GM12878 (cell line): ENCODE data around the gene KLF7. TPM values are rescaled to one million over a fixed set of nuclear protein-coding genes. Genes with fewer than 3 reads are reported as not detected.

ENCODE experiments used
- ATAC-seq: fragments of 200-7000 bp; cut with Tn5 transposase; 3 replicates; pipeline ENCODE4 v1.9.1; 2020; ENCODE audit warnings: mild to moderate bottlenecking, moderate library complexity
- BruUV-seq: library from RNA; stranded (reverse); fragments of 400-500 nt; replicated peaks from 2 replicates; lab custom pipeline; 2021; lab: Mats Ljungman, UMichigan
- CTCF ChIA-PET: fragments of 300-600 bp; sonication (Branson Sonifier 250); formaldehyde crosslinking; extraction: SDS; loops from one replicate; lab custom pipeline; 2021; ENCODE audit warnings: inconsistent platforms; lab: Yijun Ruan, JAX
- POLR2A ChIA-PET: fragments of 350-600 bp; formaldehyde crosslinking; extraction: SDS; loops from one replicate; lab custom pipeline; 2021; ENCODE audit warnings: inconsistent platforms; lab: Charles Lee
- RAD21 ChIA-PET: fragments of 300-600 bp; sonication (Branson Sonifier 250); formaldehyde crosslinking; loops from one replicate; lab custom pipeline; 2023; ENCODE audit warnings: antibody characterized with exemption; ENCODE audit not compliant: unreplicated experiment; lab: Charles Lee
- SMC1A ChIA-PET: fragments of 300-600 bp; sonication (Branson Sonifier 250); formaldehyde crosslinking; loops from one replicate; lab custom pipeline; 2023; ENCODE audit not compliant: unreplicated experiment, uncharacterized antibody; lab: Charles Lee
- DNase-seq: peaks from one replicate; pipeline ENCODE4 v3.0.0-alpha.2; 2011; ENCODE audit warnings: low read depth, low spot score
- FAIRE-seq: peaks from 3 replicates; lab custom pipeline; 2011; peaks lifted over from hg19 to GRCh38; lab: Jason Lieb, UNC
- H2AFZ ChIP-seq: 2 replicates; pipeline ENCODE4 v1.6.0; 2011; ENCODE audit warnings: low read depth, low read length, control low read depth; ENCODE audit not compliant: control insufficient read depth
- H3K27ac ChIP-seq: 2 replicates; pipeline ENCODE4 v1.5.1; 2011; ENCODE audit warnings: control low read depth; ENCODE audit not compliant: control insufficient read depth, insufficient read depth
- H3K27me3 ChIP-seq, 2 experiments: replicated peaks in 1 of 2; 2 replicates each; pipeline versions ENCODE4 v1.6.0 to v1.6.1; 2011; ENCODE audit warnings: low read length in 1 of 2; ENCODE audit not compliant: control insufficient read depth in 2 of 2, insufficient read depth in 2 of 2
- H3K36me3 ChIP-seq, 2 experiments: 2 replicates each; pipeline ENCODE4 v1.5.1; 2011; ENCODE audit warnings: low read length in 1 of 2; ENCODE audit not compliant: control insufficient read depth in 2 of 2, insufficient read depth in 2 of 2
- H3K4me1 ChIP-seq: 2 replicates; pipeline ENCODE4 v1.6.1; 2011; ENCODE audit warnings: mild to moderate bottlenecking, low read length, moderate library complexity, mixed read lengths; ENCODE audit not compliant: control insufficient read depth, insufficient read depth
- H3K4me2 ChIP-seq: 2 replicates; pipeline ENCODE4 v1.6.0; 2011; ENCODE audit warnings: control low read depth; ENCODE audit not compliant: control insufficient read depth, insufficient read depth
- H3K4me3 ChIP-seq: fragments of 200-600 bp; sonication (generic); 2 replicates; pipeline ENCODE4 v1.5.1; 2016
- H3K79me2 ChIP-seq: 2 replicates; pipeline ENCODE4 v1.6.0; 2011; ENCODE audit warnings: low read length; ENCODE audit not compliant: control insufficient read depth, insufficient read depth
- H3K9ac ChIP-seq: 2 replicates; pipeline ENCODE4 v1.8.0; 2011; ENCODE audit warnings: low read length, control low read depth, mixed read lengths; ENCODE audit not compliant: control insufficient read depth, insufficient read depth
- H3K9me3 ChIP-seq: replicated peaks from 3 replicates; pipeline ENCODE4 v1.5.1; 2011; ENCODE audit warnings: mild to moderate bottlenecking, low read length; ENCODE audit not compliant: control insufficient read depth, insufficient read depth
- H4K20me1 ChIP-seq: 2 replicates; pipeline ENCODE4 v1.6.0; 2011; ENCODE audit not compliant: control insufficient read depth, insufficient read depth
- ATF3 ChIP-seq: IDR thresholded peaks from 2 replicates; pipeline ENCODE4 v1.6.1; 2011; ENCODE audit warnings: low read depth, mild to moderate bottlenecking, low read length, moderate library complexity, borderline replicate concordance; ENCODE audit errors: extremely low read depth
- BRCA1 ChIP-seq: IDR thresholded peaks from 2 replicates; pipeline ENCODE4 v1.6.1; 2011; ENCODE audit warnings: low read depth, low read length, improper control_type of control experiment
- CUX1 ChIP-seq: IDR thresholded peaks from 2 replicates; pipeline ENCODE4 v1.6.1; 2012; ENCODE audit warnings: improper control_type of control experiment, low read depth, low read length; ENCODE audit not compliant: insufficient replicate concordance
- E4F1 ChIP-seq: fragments of 450-650 bp; IDR thresholded peaks from 2 replicates; pipeline ENCODE4 v1.6.1; 2018; ENCODE audit warnings: borderline replicate concordance, mild to moderate bottlenecking; ENCODE audit not compliant: partially characterized antibody
- ESRRA ChIP-seq: IDR thresholded peaks from 2 replicates; pipeline ENCODE4 v1.6.1; 2012; ENCODE audit warnings: mild to moderate bottlenecking, low read length, improper control_type of control experiment
- FOXM1 ChIP-seq: IDR thresholded peaks from 2 replicates; pipeline ENCODE4 v1.6.1; 2012; ENCODE audit warnings: low read depth, mild to moderate bottlenecking, inconsistent platforms, low read length, moderate library complexity
- GABPA ChIP-seq: IDR thresholded peaks from 2 replicates; pipeline ENCODE4 v1.6.1; 2014; ENCODE audit warnings: antibody characterized with exemption, low read depth, mild to moderate bottlenecking, inconsistent platforms
- MEF2B ChIP-seq: fragments of 450-650 bp; IDR thresholded peaks from 2 replicates; pipeline ENCODE4 v1.6.1; 2018; ENCODE audit warnings: mild to moderate bottlenecking, moderate library complexity; ENCODE audit not compliant: partially characterized antibody, poor library complexity, severe bottlenecking
- NFIC ChIP-seq: IDR thresholded peaks from 2 replicates; pipeline ENCODE4 v1.6.1; 2012; ENCODE audit warnings: low read depth, mild to moderate bottlenecking, inconsistent platforms, low read length, moderate library complexity
- SUPT20H ChIP-seq: IDR thresholded peaks from 2 replicates; pipeline ENCODE4 v1.6.1; 2011; ENCODE audit warnings: low read depth, mild to moderate bottlenecking, low read length, moderate library complexity, borderline replicate concordance; ENCODE audit not compliant: control insufficient read depth
- WGBS: methylation state at CpG from one replicate; pipeline ENCODE4 v1.1.6; 2016; ENCODE audit warnings: low lambda C conversion rate; ENCODE audit not compliant: insufficient replicate concordance, insufficient coverage; ENCODE audit errors: missing lambda C conversion rate; 5-methylcytosine and 5-hydroxymethylcytosine counted together
- in situ Hi-C: fragments of 300-500 bp; cut with MboI; formaldehyde crosslinking; loops from 9 replicates; pipeline ENCODE4 v1.14.3; 2018; ENCODE audit warnings: mixed read lengths
- intact Hi-C: fragments of 100-400 bp; cut with micrococcal nuclease; formaldehyde crosslinking; loops from one replicate; pipeline ENCODE4 v1.14.2; 2022; ENCODE audit not compliant: unreplicated experiment
- polyA plus RNA-seq, 11 experiments: library from polyadenylated mRNA; depleted of rRNA in 4 of 11; unstranded in 6 of 11; stranded (reverse) in 5 of 11; fragments of >200 nt; fragmentation: Nextera tagmentation in 4 of 11; fragmentation: Illumina TruSeq in 1 of 11; extraction: Ambion mirVana in 4 of 11; extraction: Trizol in 1 of 11; gene quantifications; 1 replicate in 1 of 11; 2 replicates in 10 of 11; pipeline versions ENCODE4 v1.2.1 to v1.2.3, GENCODE V29; 2011 to 2016; ENCODE audit warnings: inconsistent platforms in 2 of 11, missing spikeins in 2 of 11, low read depth in 1 of 11
- total RNA-seq, 4 experiments: library from RNA; depleted of rRNA in 3 of 4; stranded (reverse); fragments of >200 nt in 3 of 4; fragmentation: Illumina TruSeq in 1 of 4; extraction: Trizol in 1 of 4; gene quantifications; 2 replicates each; pipeline versions ENCODE4 v1.2.1 to v1.2.3, GENCODE V29; 2013 to 2021
- TF ChIP-seq, protein P1 (sequence below): IDR thresholded peaks from 2 replicates; pipeline ENCODE4 v1.6.1; 2012; ENCODE audit warnings: low read length, inconsistent platforms

KLF7 gene
- total and polyA plus RNA-seq, 10 of the 15 experiments (the other 5 are each of a cell fraction or from before 2014, with no cell fraction given) = 2.4 to 24.8 (median 8.5) TPM

DNA sequence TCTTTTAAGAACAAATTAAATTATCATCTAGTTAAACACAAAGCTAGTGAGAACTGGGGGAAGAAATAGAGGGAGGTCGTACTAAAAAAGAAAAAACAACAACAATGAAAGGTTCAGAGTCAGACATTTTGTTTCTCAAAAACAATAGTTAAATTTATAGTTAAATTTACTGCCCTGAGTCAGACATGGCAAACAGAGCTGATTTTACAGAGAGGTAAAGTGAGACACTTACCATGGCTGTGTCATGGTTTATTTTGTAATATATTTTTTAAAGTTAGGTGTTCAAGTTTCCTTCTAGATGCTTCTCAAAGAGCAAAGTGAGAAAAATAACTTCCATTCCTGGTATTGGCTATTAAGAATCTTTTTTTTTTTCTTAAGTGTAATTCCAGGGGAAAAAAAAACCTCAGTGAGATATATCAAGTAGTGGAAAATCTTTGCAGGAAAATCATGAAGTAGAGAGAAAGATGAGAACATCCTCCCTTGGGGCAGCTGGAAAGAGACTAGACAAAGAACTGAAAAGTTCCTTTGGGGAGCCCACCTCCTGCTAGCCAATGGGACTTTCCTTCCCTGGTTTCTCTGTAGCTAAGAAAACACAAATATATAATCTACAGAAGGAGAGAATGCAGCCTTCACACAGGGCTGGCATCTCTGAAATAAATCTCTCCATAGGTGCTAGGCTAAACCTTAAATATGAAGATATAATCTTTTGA lies 12.3 kb downstream of the KLF7 start:
- no peak overlapping the region; the same call in 1 of the 2 replicates for H3K27ac ChIP-seq
- no TSS peak for BruUV-seq
- no peak for FAIRE-seq
- no peaks in the 10 kb centered on the region; a peak in 1 of 4 replicates for H3K36me3 ChIP-seq
- H3K4me2 ChIP-seq = peak overlapping the region; percentile 46; the same call in 1 of the 2 replicates
- H3K9me3 ChIP-seq = no peaks in the 10 kb centered on the region
- SMC1A ChIA-PET = interaction anchor here (0.8 to 7.2 kb wide), 6 partner anchors 9 to 307 kb away, joined by 3 to 61 read pairs (median 5); partner anchors contain the start of gene KLF7
- whole genome bisulfite sequencing = 100% methylated on average over 1 of the region's 1 CpG
- H3K4me1 ChIP-seq = peaks cover 40% of the 10 kb centered on the region
- ATAC-seq = no peak
- POLR2A ChIA-PET = interaction anchor here (1.0 to 5.5 kb wide), 3 partner anchors 11 to 136 kb away, joined by 3 to 46 read pairs (median 9); partner anchors contain the start of gene KLF7
- intact Hi-C loops (no loop called here), in situ Hi-C loops (no loop called here)
- RAD21 ChIA-PET = interaction anchor here (1.0 to 2.1 kb wide), 5 partner anchors 9 to 13 kb away, joined by 3 to 13 read pairs (median 4); partner anchors contain the start of gene KLF7
- no peak for DNase-seq
- H4K20me1 ChIP-seq = no peaks in the 10 kb centered on the region
- H3K79me2 ChIP-seq = peaks cover 53% of the 10 kb centered on the region
- H3K9ac ChIP-seq = no peak overlapping the region
- H3K27me3 ChIP-seq = no peaks in the 10 kb centered on the region
- no peak overlapping the region for H3K4me3 ChIP-seq
- CTCF ChIA-PET = interaction anchor here (0.8 to 6.5 kb wide), 3 partner anchors 11 to 14 kb away, joined by 3 to 36 read pairs (median 5); no protein-coding TSS in a partner anchor
- TF ChIP-seq SUPT20H = no peak
- TF ChIP-seq ESRRA = no peak
- no peak for TF ChIP-seq BRCA1
- no peak for TF ChIP-seq GABPA
- TF ChIP-seq E4F1 = no peak
- TF ChIP-seq, protein P1, sequence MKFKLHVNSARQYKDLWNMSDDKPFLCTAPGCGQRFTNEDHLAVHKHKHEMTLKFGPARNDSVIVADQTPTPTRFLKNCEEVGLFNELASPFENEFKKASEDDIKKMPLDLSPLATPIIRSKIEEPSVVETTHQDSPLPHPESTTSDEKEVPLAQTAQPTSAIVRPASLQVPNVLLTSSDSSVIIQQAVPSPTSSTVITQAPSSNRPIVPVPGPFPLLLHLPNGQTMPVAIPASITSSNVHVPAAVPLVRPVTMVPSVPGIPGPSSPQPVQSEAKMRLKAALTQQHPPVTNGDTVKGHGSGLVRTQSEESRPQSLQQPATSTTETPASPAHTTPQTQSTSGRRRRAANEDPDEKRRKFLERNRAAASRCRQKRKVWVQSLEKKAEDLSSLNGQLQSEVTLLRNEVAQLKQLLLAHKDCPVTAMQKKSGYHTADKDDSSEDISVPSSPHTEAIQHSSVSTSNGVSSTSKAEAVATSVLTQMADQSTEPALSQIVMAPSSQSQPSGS = 0 out of 2 replicates have a peak, but pooled peaks have one; percentile 15
- peak; percentile 22 for TF ChIP-seq MEF2B
- no peak for TF ChIP-seq FOXM1
- TF ChIP-seq ATF3 = no peak
- TF ChIP-seq CUX1 = no peak
- no peak for TF ChIP-seq NFIC
- no peak overlapping the region for H2AFZ ChIP-seq
